Heart left ventricle (tissue), 16 donors: ENCODE measurements around the gene NR2F1-AS1. TPM values are rescaled to one million over a fixed set of nuclear protein-coding genes. Genes with fewer than 3 reads are reported as not detected.

Experiments
- ATAC-seq, 4 donors: fragments of 200-7000 bp; cut with Tn5 transposase; one replicate each; pipeline ENCODE4 v1.9.1; 2020 to 2022; ENCODE audit warnings: moderate library complexity in 4 of 4, mild to moderate bottlenecking in 3 of 4, moderate number of reproducible peaks in 1 of 4
- DNase-seq, 5 donors: peaks; one replicate each; pipeline ENCODE4 v3.0.0-alpha.2; 2020
- H3K27ac ChIP-seq, 12 donors: fragments of 200-600 bp; sonication (generic) in 4 of 12; one replicate each; pipeline versions ENCODE4 v1.5.0 to v1.8.0; 2016 to 2022; ENCODE audit warnings: mild to moderate bottlenecking in 2 of 12
- H3K27me3 ChIP-seq, 9 donors: fragments of 200-600 bp; sonication (generic) in 2 of 9; one replicate each; pipeline versions ENCODE4 v1.5.1 to v1.8.0; 2016 to 2022; ENCODE audit warnings: mild to moderate bottlenecking in 3 of 9
- H3K36me3 ChIP-seq, 9 donors: fragments of 200-600 bp; sonication (generic) in 2 of 9; one replicate each; pipeline versions ENCODE4 v1.5.0 to v1.8.0; 2018 to 2022; ENCODE audit warnings: mild to moderate bottlenecking in 2 of 9
- H3K4me1 ChIP-seq, 12 donors: fragments of 200-600 bp; sonication (generic) in 4 of 12; one replicate each; pipeline versions ENCODE4 v1.5.0 to v1.8.0; 2016 to 2022; ENCODE audit warnings: mild to moderate bottlenecking in 3 of 12
- H3K4me3 ChIP-seq, 12 donors: fragments of 200-600 bp; sonication (generic) in 4 of 12; one replicate each; pipeline versions ENCODE4 v1.5.0 to v1.8.0; 2017 to 2022; ENCODE audit warnings: mild to moderate bottlenecking in 9 of 12, moderate library complexity in 4 of 12
- H3K9me3 ChIP-seq, 12 donors: fragments of 200-600 bp; sonication (generic) in 4 of 12; one replicate each; pipeline versions ENCODE4 v1.5.0 to v1.8.0; 2016 to 2022; ENCODE audit warnings: mild to moderate bottlenecking in 1 of 12
- POLR2A ChIP-seq, 2 donors: fragments of 450-650 bp; IDR thresholded peaks; one replicate each; pipeline ENCODE4 v1.6.1; 2017; ENCODE audit warnings: antibody characterized with exemption in 2 of 2, mild to moderate bottlenecking in 2 of 2, moderate library complexity in 2 of 2
- WGBS, 4 donors: extraction: QIAGEN DNeasy Blood & Tissue Kit in 2 of 4; methylation state at CpG; one replicate each; pipeline versions ENCODE4 v1.1.5 to v1.1.7; 2013 to 2018; 5-methylcytosine and 5-hydroxymethylcytosine counted together
- intact Hi-C, 10 donors: fragments of 100-400 bp; cut with DNase I; formaldehyde crosslinking; loops; one replicate each; pipeline versions ENCODE4 v1.11.1 to v1.14.2; 2022
- polyA plus RNA-seq, 2 donors: library from polyadenylated mRNA; stranded (reverse); fragments of 200-250 nt; gene quantifications; one replicate each; pipeline ENCODE4 v1.2.3, GENCODE V29; 2013
- total RNA-seq, 9 donors: library from RNA; depleted of rRNA in 2 of 9; stranded (reverse); fragments of >200 nt in 2 of 9; fragmentation: NEBNext Ultra II Directional in 3 of 9; extraction: Animal tissue kit (Norgen Biotek cat#: 25700) in 3 of 9; gene quantifications; one replicate each; pipeline versions ENCODE4 v1.1.0 to v1.2.4, GENCODE V29; 2016 to 2023
- TF ChIP-seq, protein P1 (sequence below), 12 donors: fragments of 200-600 bp; sonication (generic) in 4 of 12; IDR thresholded peaks; one replicate each; pipeline versions ENCODE4 v1.5.0 to v1.8.0; 2018 to 2022; ENCODE audit warnings: antibody characterized with exemption in 12 of 12, mild to moderate bottlenecking in 5 of 12
- donor health status: ischemic (EF 13 %, LVEDD 7.1; RV severe dilation, severe dysfunction).
- donor health status: healthy with polysubstance abuse.
- donor health status: DM: no; HTN: yes; CAD: no.
- donor health status: DM: no; HTN: no; CAD: no.
- donor health status: ischemic (EF 25% LVEDD 6.9; RV normal size, moderate dysfunction).
- donor health status: ischemic (EF 25% LVEDD 5.7; RV mildly dilated, moderate dysfunction).
- donor health status: healthy.
- donor health status: DM: yes; HTN: yes; CAD: no.
- donor health status: ischemic (EF 35%, LVEDD 5.7; RV mildly dilated, moderate dysfunction).
- donor health status: nonischemic (EF 11% LVEDD 7.7; RV severe dilation, severe dysfunction).
- donor health status: DM: yes; HTN: yes; CAD: no.
- donor health status: PGD.
- donor health status: ischemic (EF 29% LVEDD 5.4; RV normal size, mild dysfunction).
- donor health status: nonischemic (EF 23%, LVEDD 6.1; RV moderate dilation, normal function).

The NR2F1-AS1 gene
- total and polyA plus RNA-seq, 11 donors: 0.17 to 4.5 (median 0.67) TPM; not detected in 3

DNA sequence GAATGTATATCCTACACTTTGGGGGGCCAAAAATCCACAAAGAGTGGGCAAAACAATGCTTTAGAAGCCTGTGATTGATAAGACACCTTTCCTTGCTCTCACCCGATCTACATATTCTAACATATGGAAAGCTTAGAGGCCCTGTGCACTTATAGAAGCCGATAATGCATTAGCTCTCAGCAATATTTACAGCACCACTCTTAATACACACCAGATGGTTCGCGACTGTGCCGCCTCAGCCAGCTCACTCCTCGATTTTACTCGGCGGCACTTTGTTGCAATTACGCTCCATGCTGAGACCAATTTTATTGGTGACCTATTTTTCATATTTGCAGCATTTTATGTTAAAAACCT is 20.8 kb upstream of the NR2F1-AS1 start:
- peaks cover 0 to 10% (median 3%) of the 10 kb centered on the region in 12 donors for H3K4me1 ChIP-seq
- H3K27me3 ChIP-seq: peaks cover 51 to 100% (median 99%) of the 10 kb centered on the region in 9 donors
- H3K4me3 ChIP-seq: no peak overlapping the region
- H3K36me3 ChIP-seq: no peaks in the 10 kb centered on the region
- intact Hi-C loops: loop anchor here in 4 of 10 donors (10.0 kb wide), 2 partner anchors 293 to 313 kb away; no protein-coding TSS in a partner anchor
- DNase-seq: no peak
- 16 to 32% (median 28%) methylated on average over 9 of the region's 9 CpGs for WGBS, 4 donors
- H3K27ac ChIP-seq: no peak overlapping the region
- no peaks in the 10 kb centered on the region for H3K9me3 ChIP-seq
- no peak for TF ChIP-seq POLR2A (IDR thresholded peaks at IDR 0.05)
- TF ChIP-seq, protein P1, sequence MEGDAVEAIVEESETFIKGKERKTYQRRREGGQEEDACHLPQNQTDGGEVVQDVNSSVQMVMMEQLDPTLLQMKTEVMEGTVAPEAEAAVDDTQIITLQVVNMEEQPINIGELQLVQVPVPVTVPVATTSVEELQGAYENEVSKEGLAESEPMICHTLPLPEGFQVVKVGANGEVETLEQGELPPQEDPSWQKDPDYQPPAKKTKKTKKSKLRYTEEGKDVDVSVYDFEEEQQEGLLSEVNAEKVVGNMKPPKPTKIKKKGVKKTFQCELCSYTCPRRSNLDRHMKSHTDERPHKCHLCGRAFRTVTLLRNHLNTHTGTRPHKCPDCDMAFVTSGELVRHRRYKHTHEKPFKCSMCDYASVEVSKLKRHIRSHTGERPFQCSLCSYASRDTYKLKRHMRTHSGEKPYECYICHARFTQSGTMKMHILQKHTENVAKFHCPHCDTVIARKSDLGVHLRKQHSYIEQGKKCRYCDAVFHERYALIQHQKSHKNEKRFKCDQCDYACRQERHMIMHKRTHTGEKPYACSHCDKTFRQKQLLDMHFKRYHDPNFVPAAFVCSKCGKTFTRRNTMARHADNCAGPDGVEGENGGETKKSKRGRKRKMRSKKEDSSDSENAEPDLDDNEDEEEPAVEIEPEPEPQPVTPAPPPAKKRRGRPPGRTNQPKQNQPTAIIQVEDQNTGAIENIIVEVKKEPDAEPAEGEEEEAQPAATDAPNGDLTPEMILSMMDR (IDR thresholded peaks at IDR 0.05): no peak
- ATAC-seq: no peak

DNA sequence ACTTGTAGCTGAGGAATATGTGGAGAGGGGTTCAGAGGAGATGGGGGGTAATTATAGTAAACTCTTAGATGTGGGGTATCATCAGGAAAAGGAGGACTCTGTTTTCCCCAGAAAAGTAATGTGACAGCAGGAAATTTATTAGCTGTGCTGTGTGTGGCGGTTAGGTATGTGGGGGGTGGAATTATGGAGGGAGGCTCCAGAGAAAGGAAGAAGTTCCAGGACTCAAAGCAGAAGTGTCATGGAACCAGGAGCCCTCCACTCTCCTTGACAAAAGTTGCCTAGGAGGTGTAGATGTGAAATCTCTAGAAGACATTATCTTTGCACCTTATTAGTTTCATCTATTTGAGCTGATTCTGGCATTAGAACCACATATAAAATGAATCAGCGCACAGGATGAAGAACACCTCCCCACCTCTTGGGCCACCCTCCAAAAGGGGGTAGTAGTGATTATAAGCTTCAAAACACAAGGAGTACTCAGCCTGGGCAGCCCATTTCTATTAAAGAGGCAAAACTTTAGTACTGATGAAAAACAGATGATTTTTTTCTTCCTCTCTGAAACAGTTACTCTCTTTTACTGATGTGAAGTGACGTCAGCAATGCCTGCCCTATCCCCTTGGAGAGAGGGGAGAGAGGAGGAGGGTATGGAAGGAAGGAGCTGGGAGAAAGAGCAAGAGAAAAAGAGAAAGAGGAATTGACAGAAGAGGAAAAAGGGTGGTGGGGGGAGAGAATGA is 20.2 kb upstream of the NR2F1-AS1 start:
- Histone ChIP-seq H3K4me1 (peaks cover 0 to 12% (median 3%) of the 10 kb centered on the region in 12 donors), H3K4me3 (no peak overlapping the region), H3K27me3 (peaks cover 55 to 100% (median 99%) of the 10 kb centered on the region in 9 donors), H3K9me3 (no peaks in the 10 kb centered on the region), H3K27ac (no peak overlapping the region), H3K36me3 (no peaks in the 10 kb centered on the region)
- DNase-seq: no peak
- TF ChIP-seq, protein P1 (IDR thresholded peaks at IDR 0.05): no peak
- TF ChIP-seq POLR2A (IDR thresholded peaks at IDR 0.05): no peak
- intact Hi-C loops: loop anchor here in 4 of 10 donors (10.0 kb wide), 2 partner anchors 294 to 314 kb away; no protein-coding TSS in a partner anchor
- 35 to 55% (median 48%) methylated on average over 3 of the region's 3 CpGs for WGBS, 4 donors
- no peak for ATAC-seq

DNA sequence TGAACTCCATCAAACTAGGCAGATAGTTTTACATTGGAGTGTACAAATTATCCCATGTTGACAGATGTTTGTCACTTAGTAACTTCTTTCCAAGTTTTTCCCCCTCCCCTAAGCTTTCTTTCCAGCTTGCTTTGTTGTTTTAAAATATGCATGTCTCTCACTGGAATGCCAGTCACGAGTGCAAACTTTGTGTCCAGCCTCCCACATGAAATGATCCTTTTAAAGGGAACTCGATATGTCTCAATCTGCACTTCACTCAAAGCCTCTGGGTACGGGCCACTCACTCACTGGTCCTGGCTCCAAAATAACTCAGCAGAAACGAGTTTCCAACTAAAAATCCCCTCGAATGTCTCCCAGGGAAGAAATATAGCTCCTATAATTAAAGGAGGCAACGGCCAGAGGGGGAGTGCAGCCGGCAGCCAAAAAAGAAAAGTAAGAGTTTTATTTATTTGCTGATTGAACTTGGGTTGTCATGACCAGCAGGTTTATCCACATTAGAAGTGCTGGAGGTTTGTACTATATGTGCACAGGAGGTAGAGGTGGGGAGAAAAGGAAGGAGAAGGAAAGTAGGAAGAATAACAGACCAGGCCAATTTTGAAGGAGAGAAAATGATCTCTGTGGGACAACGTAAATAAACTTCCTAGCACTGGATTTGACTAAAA is 19.5 kb upstream of the NR2F1-AS1 start:
- Histone ChIP-seq H3K27ac (no peak overlapping the region), H3K4me3 (no peak overlapping the region), H3K4me1 (peaks cover 0 to 12% (median 3%) of the 10 kb centered on the region in 12 donors), H3K27me3 (peaks cover 62 to 100% (median 99%) of the 10 kb centered on the region in 9 donors), H3K36me3 (no peaks in the 10 kb centered on the region), H3K9me3 (peaks cover 0 to 4% (median 0%) of the 10 kb centered on the region in 12 donors)
- DNase-seq (no peak), ATAC-seq (no peak)
- intact Hi-C loops: loop anchor here in 4 of 10 donors (10.0 kb wide), 2 partner anchors 294 to 314 kb away; no protein-coding TSS in a partner anchor
- WGBS, 4 donors: 19 to 34% (median 30%) methylated on average over 8 of the region's 8 CpGs
- TF ChIP-seq, protein P1 (IDR thresholded peaks at IDR 0.05): no peak
- no peak for TF ChIP-seq POLR2A (IDR thresholded peaks at IDR 0.05)
